ENCODE data around the gene PCDHA4.
"Not testable (repeated sequence)": the region's sequence is repeated elsewhere in the genome, so short reads cannot be mapped to it uniquely, and the experiment has no call there.

Gene PCDHA4

GRCh38 chr5:140802781-140803271, 4.0 kb upstream of the PCDHA4 start:
- DNase-seq (ENCODE audit: low read depth), result no peak
- no peak for TF ChIP-seq CTCF (conservative IDR thresholded peaks at IDR 0.05; ENCODE audit: low read depth, low read length)

GRCh38 chr5:140808241-140808888, 1.5 kb downstream of the PCDHA4 start:
- DNase-seq (ENCODE audit: low read depth), result not testable (repeated sequence)

More at GRCh38 chr5:140802781-140803271, 4.0 kb upstream of the PCDHA4 start:
- no peak overlapping the region for H3K4me3 ChIP-seq (ENCODE audit: low read length)

GRCh38 chr5:140808889-140809291, 2.0 kb downstream of the PCDHA4 start:
- H3K4me3 ChIP-seq (ENCODE audit: low read length), result no peak overlapping the region
- TF ChIP-seq CTCF (conservative IDR thresholded peaks at IDR 0.05; ENCODE audit: low read depth, low read length), result no peak
- no peak for DNase-seq (ENCODE audit: low read depth)

More at GRCh38 chr5:140808241-140808888, 1.5 kb downstream of the PCDHA4 start:
- H3K4me3 ChIP-seq (ENCODE audit: low read length), result not testable (repeated sequence)

GRCh38 chr5:140821375-140822280, 14.8 kb downstream of the PCDHA4 start, which contains the start of gene PCDHA5:
PCDHA5 (plus strand) TSS chr5:140821613.
- DNase-seq (ENCODE audit: low read depth), result no peak
- peak; percentile 64 for TF ChIP-seq CTCF (conservative IDR thresholded peaks at IDR 0.05; ENCODE audit: low read depth, low read length)
- H3K4me3 ChIP-seq (ENCODE audit: low read length), result no peak within 1 kb of the TSS

- no peak for DNase-seq (ENCODE audit: low read depth)
- H3K4me3 ChIP-seq (ENCODE audit: low read length), result no peak overlapping the region
- TF ChIP-seq CTCF (conservative IDR thresholded peaks at IDR 0.05; ENCODE audit: low read depth, low read length), result no peak
These were observed 15.4 kb downstream of the PCDHA4 start for GRCh38 chr5:140822281-140822629.

GRCh38 chr5:140822969-140823368, 16.1 kb downstream of the PCDHA4 start:
- not testable (repeated sequence) for DNase-seq (ENCODE audit: low read depth)

GRCh38 chr5:140823475-140823874, 16.6 kb downstream of the PCDHA4 start:
- no peak overlapping the region for H3K4me3 ChIP-seq (ENCODE audit: low read length)
- no peak for TF ChIP-seq CTCF (conservative IDR thresholded peaks at IDR 0.05; ENCODE audit: low read depth, low read length)
- no peak for DNase-seq (ENCODE audit: low read depth)

More at GRCh38 chr5:140822969-140823368, 16.1 kb downstream of the PCDHA4 start:
- H3K4me3 ChIP-seq (ENCODE audit: low read length), result not testable (repeated sequence)
